Anterior cingulate cortex (tissue), 58 donors: ENCODE results near the gene CHMP2A.

ENCODE experiments used
- DNase-seq, 58 donors: peaks; one replicate each; lab custom pipeline; 2025; lab: John Stamatoyannopoulos, UW

CHMP2A gene

GRCh38 chr19:58570770-58571574, 16.1 kb upstream of the CHMP2A start:
- no peak for DNase-seq

GRCh38 chr19:58569943-58570670, 15.2 kb upstream of the CHMP2A start:
- DNase-seq, result no peak

GRCh38 chr19:58569191-58569942, 14.5 kb upstream of the CHMP2A start:
- DNase-seq, result no peak

GRCh38 chr19:58568453-58569130, 13.7 kb upstream of the CHMP2A start:
- no peak for DNase-seq

- DNase-seq, result no peak
Observed at GRCh38 chr19:58566989-58567388, 12.1 kb upstream of the CHMP2A start.

- no peak for DNase-seq
Observed at GRCh38 chr19:58563823-58564222, 8.9 kb upstream of the CHMP2A start.

- DNase-seq, result no peak
Observed at GRCh38 chr19:58563034-58563573, 8.2 kb upstream of the CHMP2A start.

- DNase-seq, result no peak
Observed at GRCh38 chr19:58562122-58563033, 7.5 kb upstream of the CHMP2A start.

- no peak for DNase-seq
Observed at GRCh38 chr19:58561373-58562121, 6.6 kb upstream of the CHMP2A start.

GRCh38 chr19:58560921-58561320, 6.0 kb upstream of the CHMP2A start:
- DNase-seq, result no peak

GRCh38 chr19:58560007-58560887, 5.3 kb upstream of the CHMP2A start:
- DNase-seq, result no peak

- DNase-seq, result no peak
Observed at GRCh38 chr19:58559275-58560006, 4.5 kb upstream of the CHMP2A start.

- DNase-seq, result no peak
Observed at GRCh38 chr19:58558623-58559274, 3.8 kb upstream of the CHMP2A start.

- no peak for DNase-seq
Observed at GRCh38 chr19:58558066-58558622, 3.2 kb upstream of the CHMP2A start, which contains the start of gene UBE2M. UBE2M (minus strand) TSS chr19:58558611; CDS start chr19:58558381, 230 bp downstream.

- DNase-seq, result no peak
Observed at GRCh38 chr19:58557221-58558065, 2.5 kb upstream of the CHMP2A start.
